ENCODE measurements around the gene PLA2G2C. TPM values are rescaled to one million over a fixed set of nuclear protein-coding genes. Genes with fewer than 3 reads are reported as not detected.

Gene PLA2G2C
- total RNA-seq, 1 donor from 2014 or later = not detected

DNA sequence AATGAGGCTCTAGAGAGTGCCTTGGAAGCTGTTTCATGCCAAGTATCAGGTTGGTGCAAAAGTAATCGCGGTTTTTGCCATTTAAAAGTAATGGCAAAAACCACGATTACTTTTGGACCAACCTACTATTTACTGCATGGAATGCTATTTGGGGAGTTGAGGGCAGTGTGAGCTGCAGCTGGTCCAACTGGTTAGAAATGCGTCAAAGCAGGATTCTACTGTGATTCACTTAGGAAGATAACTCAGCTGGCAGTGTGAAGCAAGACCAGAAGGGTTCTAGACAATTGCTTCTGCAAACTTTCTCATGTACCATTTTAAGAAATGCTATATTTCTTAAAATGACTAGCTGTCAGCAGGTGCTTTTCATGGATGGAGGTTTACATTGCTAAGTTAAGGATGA lies 21.2 kb upstream of the PLA2G2C start:
- DNase-seq = no peak

DNA sequence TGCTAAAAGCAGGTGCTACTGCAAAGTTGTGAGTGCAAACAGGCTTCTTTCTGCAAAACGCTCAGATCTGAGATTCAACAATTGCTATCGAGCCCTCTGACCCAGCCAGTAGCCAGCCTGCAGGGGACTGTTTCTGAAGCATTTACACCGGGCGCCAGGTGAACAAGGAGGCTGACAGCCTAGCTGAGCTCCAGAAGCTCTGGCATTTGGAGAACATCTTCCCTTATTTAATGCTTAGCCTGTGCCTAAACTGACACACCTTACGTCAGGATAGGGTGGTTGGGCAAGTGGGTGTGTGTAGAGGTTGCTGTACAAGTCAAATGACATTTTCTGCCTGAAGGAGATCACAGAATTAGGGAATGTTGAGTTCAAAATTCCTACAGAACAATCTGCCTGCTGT lies 15.8 kb upstream of the PLA2G2C start:
- DNase-seq = no peak

DNA sequence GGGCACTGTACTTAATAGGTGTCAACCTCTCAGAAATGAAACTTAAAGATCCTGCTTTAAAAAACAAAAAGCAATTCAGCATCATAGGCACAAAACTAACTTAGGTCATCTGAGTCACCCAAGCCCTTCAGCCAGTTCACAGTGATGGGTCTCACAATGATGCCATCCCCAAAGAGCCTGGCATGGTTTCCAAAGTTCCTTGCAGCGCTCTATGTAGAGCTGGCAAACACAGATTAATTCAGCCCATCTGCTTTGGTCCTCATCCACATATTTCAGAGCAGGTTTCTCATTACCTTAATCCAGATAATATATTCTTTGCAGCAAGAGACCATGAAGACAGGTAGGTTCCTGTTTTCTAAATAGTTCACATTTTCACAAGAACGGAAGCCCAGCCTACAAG lies 14.6 kb upstream of the PLA2G2C start:
- no peak for DNase-seq

DNA sequence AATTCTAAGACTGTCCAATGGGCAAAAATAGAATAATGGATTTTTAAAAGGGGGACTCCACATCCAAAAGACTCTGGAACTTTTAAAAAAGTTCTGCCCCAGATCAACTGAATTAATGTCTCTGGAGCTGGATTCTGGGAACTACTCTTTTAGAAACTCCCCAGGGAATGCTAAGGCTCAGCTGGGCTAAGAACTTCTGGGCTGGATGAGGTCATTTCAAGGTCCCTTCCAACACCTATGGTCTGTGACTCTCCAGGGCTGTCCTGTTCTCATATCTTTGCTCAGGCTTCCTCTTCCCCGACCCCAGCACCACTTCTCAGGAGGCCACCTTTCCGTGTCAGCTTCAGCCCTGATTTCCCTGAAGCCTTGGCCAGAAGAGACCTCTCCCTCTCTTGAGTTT lies 13.5 kb upstream of the PLA2G2C start:
- no peak for DNase-seq

DNA sequence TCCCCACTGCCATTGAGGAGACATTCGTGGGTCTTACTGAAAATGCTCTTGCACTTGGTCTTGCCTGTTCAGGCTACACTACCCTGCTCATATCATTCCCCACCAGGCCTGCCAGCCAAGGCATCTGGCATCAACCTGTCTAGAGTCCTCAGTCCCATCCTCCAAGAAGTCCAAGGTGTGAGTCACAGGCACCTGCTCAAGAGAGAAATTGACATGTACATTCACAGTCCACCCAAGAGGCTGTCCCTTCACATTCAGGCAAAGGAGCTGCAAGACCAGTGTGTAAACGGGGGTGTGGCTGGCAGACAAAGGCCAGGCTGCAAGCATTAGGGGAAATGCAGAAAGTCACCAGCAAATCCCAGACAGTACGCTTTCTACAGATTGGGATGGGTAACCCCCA lies 13.1 kb upstream of the PLA2G2C start:
- no peak for DNase-seq

DNA sequence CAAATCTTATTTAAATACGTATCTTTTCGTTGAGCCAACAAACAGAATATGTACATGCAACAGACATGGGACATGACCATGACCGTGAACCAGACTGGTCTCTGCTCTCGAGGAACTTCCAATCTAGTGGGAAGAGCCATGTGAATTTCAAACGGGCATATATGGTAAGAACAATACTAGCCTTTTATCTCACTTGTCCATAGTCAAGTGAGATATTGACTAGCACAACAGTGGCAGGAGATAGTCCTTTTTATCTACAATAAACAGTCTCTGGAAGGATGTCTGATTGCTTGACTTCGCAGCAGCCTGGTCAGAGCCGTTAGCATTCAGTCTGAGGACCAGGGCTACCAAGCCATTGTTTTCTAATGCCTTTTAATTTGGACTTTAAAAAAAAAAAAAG lies 12.6 kb upstream of the PLA2G2C start:
- DNase-seq = no peak

DNA sequence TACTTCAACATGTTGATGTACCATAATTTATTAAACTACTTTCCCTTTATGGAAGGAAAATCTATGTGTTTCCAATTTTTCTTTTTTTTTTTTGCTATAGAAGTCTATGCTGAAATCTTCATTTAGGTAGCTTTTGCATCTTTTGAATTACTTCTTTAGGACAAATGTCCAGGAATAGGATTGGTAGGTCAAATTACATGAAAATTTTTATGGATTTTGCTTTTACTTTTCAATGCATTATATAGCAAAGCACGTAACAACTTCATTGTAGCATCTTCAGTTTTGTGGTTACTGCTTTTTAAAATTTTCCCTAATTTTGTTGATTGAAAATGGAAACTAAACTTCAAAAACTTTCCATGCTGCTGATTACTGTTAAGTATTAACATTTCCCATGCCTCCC lies 12.0 kb upstream of the PLA2G2C start:
- DNase-seq = no peak

DNA sequence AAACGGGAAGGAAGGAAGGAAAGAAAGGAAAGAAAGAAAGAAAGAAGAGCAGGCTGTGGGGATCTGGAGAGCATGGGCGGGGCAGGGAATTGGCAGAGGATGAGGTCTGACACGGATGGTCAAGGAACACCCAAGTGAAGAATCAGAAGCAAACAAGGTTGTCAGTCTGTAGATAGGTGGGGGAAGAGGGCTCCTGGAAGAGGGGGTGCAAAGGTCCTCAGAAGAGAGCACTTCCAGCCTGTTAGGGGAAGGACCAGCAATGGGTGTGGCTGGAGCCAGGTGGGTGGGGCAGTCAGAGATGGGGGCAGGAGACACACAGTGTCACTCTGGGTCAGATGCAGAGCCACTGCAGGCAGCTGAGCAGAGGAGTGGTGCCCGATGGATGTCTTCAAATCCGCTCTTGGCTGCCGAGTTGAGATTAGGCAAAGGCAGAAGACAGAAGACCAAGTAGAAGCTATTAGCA lies 11.0 kb upstream of the PLA2G2C start:
- no peak for DNase-seq

DNA sequence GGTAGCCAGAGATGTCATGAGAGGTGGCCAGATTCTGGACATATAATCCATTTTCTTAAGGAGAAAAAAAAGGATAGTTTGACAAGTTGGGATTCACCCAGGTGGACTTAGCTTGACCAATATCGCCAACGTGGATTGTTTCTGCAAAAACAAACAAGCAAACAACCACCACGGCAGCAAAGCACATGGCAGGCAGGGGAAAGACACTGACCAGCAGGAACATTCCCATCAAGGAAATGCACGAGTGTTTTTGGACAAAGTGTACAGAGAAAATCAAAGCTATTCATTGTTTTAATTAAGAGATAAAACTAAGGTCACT lies 9.1 kb upstream of the PLA2G2C start:
- DNase-seq = no peak

DNA sequence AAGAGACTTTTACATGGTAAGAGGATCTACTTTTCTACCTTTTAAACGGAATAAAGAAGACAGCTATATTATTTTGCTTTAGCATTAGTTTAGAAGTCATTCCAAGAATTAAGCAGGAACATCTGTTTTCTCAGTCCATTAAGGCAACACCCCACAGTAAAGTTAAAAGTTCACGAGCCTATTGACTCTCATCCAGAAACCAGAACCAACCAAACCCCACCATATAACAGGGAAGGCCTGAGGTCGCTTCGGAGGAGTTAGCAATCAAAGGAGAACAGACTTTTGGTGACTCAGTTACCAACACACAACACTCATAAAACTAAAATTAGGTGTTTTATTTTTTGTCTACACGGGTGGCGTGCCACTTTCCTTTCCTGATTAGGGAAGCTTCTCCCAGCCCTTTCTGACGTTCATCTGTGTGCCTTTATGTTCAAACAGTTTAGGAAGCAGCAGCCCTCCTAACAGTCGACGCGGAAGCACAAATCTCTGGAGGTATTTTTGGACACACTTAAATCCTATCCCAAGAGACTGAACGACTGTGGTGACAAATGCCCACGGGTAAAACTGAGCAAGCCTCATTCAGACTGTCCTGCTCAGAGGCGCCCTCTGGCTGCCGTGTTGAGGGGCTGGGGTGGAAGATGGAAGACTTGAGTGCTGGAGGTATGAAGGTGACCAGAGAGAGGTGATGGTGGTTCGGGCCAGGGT lies 8.6 kb upstream of the PLA2G2C start:
- peak; percentile 79 for DNase-seq

DNA sequence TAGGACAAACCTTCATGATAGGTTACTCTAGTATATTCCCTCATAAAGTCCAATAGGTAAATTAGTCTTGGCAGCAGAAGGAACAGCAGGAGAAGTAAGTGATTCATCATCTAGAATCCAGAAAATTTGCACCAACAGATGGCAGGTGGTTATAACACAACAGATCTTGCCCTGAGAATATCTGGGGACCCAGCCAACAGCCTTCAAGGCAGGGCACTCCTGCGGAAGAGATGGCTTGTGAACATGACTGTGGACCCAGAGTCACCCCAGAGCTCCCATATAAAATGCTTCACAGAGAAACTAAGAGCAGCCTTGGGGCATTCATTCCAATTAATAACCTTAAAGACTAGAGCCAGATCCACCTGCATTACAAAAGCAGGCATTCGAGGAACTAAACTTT lies 7.9 kb upstream of the PLA2G2C start:
- no peak for DNase-seq

DNA sequence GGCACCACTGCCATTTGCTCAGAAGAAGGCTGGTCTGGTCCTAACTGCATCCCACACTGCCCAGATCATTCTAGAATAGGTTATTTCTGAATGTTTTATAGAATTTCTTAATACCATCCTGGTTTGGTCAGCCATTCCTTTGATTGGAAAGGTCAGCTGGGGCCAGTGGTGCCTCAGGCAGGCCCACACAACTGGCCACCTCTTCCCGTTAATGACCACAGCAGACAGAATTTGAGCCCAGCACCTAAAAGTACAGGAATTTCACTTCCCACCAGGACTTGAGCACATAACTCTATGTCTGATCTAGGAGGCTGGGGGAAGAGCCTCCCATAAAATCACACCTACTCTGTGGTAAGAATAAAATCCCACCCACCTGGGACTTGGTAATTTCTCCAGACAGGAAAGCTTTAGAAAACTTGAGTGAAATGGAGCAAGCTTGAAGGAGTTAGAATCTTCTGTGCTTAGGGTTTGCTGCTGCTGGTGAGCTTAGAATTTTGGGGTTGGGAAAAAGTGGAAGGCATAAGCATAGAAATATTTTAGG lies 6.6 kb upstream of the PLA2G2C start:
- no peak for DNase-seq

DNA sequence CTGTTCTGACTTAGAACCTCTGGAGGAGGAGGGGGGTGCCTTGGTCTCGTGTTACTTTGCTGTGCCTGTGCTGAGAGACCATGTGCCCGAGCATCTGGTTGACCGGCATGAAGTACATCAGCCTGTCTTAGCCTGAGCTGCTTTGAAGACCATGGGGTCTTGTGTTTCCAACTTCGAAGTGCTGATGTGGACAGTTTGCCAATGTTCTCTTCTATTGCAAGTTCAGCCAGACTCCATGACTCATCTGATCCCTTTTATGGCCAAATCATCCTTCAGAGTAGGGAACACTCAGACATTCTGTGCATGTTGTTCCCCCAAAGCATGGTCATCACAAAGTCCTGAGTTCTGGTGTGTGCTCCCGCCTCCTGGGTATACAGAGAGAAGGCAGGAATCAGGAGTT lies 6.0 kb upstream of the PLA2G2C start:
- DNase-seq = no peak

DNA sequence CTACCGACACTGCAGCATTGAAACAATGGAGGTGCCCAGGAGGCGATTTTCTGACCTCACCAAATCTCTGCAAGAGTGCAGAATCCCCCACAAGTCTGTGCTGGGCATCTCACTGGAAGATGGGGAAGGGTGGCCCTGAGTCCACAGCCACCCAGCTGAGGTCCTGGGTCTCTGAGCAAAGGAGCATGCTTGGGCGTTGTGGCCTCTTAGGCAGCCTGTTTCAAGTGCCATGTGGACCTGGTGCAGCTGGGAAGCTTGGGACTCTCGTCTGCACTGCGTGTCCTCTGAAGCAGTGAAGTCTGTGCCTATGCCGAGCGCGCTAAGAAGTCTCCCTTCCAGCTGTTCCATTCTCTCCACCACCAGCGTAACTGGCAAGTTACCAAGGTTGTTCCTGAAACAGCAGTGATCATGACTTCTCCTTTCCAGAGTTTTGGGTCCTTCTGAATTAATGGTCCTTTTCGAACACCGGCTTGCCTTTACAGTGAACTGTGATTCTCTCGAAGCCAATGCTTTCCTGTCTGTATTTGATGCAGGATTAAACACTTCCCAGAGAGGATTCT lies 5.0 kb upstream of the PLA2G2C start:
- no peak for DNase-seq

DNA sequence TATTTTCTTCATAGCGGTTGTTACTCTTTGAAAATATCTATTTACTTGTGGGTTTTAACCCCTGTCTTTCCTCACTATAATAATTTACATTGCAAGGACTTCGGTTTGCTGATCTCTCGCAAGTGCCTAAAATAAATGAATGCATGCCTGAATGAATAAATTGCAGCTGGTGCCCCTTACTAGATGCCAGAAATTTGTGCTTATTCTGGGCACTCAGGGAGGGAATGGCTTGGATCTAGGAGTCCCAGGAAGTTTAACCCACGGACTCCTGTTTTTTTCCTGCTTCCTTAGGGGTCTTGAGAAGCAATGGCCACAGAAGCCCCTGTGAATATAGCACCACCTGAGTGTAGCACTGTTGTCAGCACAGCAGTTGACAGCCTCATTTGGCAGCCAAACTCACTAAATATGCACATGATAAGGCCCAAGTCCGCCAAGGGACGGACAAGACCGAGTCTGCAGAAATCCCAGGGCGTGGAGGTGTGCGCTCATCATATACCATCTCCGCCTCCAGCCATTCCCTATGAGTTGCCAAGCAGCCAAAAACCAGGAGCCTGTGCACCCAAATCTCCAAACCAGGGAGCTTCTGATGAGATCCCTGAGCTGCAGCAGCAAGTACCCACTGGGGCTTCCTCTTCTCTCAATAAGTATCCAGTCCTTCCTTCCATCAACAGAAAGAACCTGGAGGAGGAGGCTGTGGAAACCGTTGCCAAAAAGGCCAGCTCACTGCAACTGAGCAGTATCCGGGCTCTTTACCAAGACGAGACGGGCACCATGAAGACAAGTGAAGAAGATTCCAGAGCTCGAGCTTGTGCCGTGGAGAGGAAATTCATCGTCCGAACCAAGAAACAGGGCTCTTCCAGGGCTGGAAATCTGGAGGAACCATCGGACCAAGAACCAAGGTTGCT lies 4.2 kb upstream of the PLA2G2C start:
- no peak for DNase-seq

DNA sequence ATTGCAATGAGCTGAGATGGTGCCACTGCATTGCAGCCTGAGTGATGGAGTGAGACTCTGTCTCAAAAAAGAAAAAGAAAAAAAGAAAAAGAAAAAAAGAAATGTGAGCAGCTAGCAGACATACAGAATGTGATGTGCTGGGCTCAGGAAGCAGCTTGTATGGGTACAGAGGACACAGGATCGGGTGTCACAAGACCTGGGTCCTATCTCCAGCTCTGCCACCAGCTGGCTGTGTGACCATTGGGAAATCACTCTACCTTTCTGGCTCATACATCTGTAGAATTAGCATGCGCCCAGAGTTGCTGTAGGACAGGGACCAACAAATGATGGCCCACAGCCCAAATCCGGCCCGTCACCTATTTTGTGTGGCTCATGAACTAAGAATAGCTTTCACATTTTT lies 3.3 kb upstream of the PLA2G2C start:
- no peak for DNase-seq

DNA sequence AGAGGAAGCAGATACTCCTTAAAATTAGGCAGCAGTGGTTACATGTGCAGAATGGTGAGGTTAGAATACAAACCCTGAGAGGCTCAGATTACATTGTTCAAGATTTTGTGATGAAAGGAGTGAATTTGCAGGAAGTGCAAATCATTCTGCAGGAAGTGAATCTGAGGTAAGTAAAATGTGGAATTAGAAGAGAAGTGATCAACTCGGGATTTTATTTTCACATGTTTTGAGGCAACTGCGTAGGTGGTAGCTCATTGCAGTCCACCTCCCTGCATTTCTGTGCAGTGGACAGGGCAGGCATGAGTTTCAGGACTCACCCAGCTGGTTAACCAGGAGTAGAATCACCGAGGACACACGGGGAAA lies 2.1 kb upstream of the PLA2G2C start:
- DNase-seq = no peak

DNA sequence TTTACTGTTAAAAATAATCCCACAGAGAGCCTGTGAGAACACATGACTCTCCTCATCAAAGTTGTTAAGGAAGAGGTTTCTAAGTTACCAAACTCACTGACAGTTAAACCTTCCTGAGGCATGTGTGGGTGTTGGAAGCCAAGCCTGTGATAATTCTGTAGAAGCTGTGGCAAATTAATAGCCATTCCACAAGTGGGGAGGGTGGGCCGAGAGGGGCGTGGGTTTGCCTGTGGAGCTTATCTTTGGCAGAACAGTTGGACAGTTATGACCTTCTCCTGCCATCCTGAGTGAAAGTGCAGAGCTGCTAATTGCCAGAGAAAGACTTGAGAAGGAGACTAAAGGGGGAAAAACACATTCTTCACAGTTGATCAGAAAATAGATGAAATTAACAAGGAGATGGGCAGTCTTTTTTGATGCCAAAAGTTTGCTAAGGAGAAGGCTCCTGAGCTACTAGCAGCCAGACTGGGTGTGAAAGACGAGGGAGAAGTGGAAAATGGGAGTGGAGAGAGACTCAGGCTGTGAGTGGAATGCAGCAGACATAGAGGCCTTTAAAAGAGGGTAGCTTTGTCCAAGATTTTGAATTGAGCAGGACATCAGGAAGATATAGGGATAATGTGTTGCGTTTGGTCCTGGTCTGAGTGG lies 1.6 kb upstream of the PLA2G2C start:
- no peak for DNase-seq

DNA sequence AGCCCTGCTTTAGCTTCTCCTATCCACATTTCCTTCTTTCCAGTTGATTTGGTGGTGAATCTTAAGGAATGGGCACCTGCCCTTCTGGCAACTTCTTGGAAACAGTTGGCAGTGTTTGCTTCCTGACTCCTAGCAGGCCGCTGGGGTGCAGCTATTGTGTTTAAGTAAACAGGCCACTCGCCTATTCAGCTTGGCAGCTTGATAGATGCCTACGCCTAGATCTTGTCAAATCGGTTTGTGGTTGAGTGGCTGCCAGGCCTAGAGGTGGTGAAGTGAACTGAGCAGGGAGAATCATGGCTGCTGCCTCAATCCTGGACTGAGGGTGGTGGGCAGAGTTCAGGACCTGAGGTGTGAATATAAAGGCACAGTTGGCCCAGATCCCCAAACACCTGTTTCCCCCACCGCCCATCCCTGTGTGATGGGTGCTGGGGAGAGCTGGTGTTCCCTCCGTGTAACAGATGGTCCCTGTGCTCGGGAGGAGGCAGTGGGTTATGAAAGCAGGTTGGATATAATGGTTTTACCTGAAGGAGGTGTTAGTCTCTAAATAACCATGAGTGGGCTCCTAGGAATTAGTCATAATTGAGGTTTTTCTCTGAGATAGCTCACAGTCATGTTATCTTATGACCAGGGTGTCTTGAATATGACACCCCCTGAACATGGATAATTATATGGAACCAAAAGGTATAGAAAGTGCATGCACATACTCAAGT lies 940 bp upstream of the PLA2G2C start:
- no peak for DNase-seq

DNA sequence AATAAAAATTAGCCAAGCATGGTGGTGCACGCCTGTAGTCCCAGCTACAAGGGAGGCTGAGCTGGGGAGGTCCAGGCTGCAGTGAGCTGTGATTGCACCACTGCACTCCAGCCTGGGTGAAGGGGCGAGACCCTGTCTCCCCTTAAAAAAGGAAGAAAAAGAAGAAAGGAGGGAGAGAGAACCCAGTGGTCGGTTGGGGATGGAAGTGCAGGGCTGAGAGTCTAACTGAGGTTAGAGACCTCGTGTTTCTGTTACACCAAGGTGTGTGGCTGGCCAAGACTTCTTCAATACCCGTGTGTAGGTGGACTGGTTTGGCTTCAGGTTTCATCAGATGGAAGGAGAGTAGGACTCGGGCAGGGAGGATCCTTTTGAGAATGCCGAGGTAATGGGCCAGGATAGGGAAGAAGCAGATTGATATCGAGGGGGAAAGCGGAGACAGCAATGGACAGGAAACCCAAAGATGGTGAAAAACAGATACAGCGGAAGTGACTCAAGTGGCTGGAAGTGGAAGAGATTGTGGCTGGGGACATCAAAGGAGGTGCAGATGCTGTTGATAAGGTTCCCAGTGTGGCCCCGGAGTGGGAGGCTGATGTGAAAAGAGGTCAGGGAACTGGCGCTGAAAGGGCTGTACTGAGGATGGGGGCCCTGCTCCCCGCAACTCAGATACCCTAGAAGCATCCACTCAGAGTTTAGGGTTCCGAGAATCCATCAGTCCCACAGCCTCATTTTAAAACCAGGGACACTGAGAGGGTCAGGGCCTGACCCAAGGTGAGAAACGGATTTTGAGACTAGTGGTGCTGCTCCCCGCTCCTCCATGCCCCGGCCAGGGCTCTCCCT lies 1.1 kb downstream of the PLA2G2C start:
- DNase-seq = peak; percentile 15

DNA sequence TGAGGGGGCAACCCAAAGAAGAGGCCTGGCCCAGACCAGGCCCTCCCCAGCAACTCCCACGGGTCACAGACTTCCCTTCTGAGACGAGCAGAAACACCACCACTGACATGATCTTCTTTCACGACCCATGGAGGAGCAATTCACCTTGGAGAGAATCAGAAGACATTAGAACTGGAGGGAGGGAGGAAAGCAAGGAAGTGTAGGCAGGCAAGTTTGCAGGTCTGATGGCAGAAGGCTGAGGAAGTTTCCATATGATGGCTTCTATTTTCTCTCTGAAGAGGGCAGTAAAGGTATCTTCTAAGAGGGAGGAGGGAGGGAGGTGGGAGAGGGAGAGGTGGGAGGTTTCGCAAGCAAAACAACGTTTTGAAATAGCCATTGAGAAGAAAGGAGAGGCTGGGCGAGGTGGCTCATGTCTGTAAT lies 1.8 kb downstream of the PLA2G2C start:
- DNase-seq = no peak
